Breast epithelium (tissue), 3 donors: ENCODE results near the gene TBX15.

ENCODE experiments used
- POLR2A ChIP-seq: fragments of 450-650 bp; IDR thresholded peaks from one replicate; pipeline ENCODE4 v1.6.1; 2016; ENCODE audit warnings: antibody characterized with exemption, mild to moderate bottlenecking, moderate library complexity
- TF ChIP-seq, protein P1 (sequence below), 3 donors: fragments of 450-650 bp; IDR thresholded peaks; one replicate each; pipeline ENCODE4 v1.5.1; 2016 to 2017; ENCODE audit warnings: antibody characterized with exemption in 3 of 3, mild to moderate bottlenecking in 3 of 3, moderate library complexity in 3 of 3

DNA sequence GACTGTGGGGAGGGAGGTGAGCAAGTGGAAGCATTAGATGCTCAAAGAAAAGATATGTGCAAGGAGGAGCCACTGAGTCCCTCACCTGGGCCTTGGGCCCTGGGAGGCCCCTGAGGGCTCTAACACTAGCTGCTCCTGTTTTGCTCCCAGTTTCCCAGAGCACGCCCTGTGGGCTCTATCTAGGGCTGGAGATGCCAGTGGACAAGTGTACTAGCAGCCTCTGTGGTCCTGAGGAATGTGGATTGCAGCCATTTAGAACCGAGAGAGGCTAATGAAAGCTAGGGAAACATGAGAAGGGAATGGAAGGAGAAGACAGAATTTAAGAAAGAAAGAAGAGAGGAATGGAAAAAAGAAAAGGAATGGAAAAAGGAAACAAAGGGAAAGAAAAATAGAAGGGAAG, 10.0 kb upstream of the TBX15 start:
- TF ChIP-seq, protein P1, sequence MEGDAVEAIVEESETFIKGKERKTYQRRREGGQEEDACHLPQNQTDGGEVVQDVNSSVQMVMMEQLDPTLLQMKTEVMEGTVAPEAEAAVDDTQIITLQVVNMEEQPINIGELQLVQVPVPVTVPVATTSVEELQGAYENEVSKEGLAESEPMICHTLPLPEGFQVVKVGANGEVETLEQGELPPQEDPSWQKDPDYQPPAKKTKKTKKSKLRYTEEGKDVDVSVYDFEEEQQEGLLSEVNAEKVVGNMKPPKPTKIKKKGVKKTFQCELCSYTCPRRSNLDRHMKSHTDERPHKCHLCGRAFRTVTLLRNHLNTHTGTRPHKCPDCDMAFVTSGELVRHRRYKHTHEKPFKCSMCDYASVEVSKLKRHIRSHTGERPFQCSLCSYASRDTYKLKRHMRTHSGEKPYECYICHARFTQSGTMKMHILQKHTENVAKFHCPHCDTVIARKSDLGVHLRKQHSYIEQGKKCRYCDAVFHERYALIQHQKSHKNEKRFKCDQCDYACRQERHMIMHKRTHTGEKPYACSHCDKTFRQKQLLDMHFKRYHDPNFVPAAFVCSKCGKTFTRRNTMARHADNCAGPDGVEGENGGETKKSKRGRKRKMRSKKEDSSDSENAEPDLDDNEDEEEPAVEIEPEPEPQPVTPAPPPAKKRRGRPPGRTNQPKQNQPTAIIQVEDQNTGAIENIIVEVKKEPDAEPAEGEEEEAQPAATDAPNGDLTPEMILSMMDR (IDR thresholded peaks at IDR 0.05): no peak
- no peak for TF ChIP-seq POLR2A
